H1 (cell line): ENCODE data around the gene BRSK2. TPM values are rescaled to one million over a fixed set of nuclear protein-coding genes. Genes with fewer than 3 reads are reported as not detected.

Source experiments
- CHD7 ChIP-seq: fragments of 300-600 bp; sonication (generic); IDR thresholded peaks from 2 replicates; pipeline ENCODE4 v1.7.1; 2012; ENCODE audit warnings: low read length, moderate library complexity, mild to moderate bottlenecking, inconsistent platforms; ENCODE audit not compliant: insufficient replicate concordance
- RAD21 ChIP-seq, 2 experiments: IDR thresholded peaks in 1 of 2; conservative IDR thresholded peaks in 1 of 2; 2 replicates each; pipeline ENCODE4 v1.6.1; 2011; ENCODE audit warnings: low read depth in 2 of 2, low read length in 2 of 2, improper control_type of control experiment in 1 of 2, inconsistent platforms in 1 of 2, mild to moderate bottlenecking in 1 of 2, moderate library complexity in 1 of 2
- polyA plus RNA-seq, 7 experiments: library from polyadenylated mRNA; depleted of rRNA in 3 of 7; stranded (reverse) in 5 of 7; unstranded in 2 of 7; fragments of >200 nt in 5 of 7; fragments of 200-250 nt in 2 of 7; gene quantifications; 1 replicate in 5 of 7; 2 replicates in 1 of 7; 4 replicates in 1 of 7; pipeline versions ENCODE4 v1.2.1 to v1.2.3, GENCODE V29; 2011 to 2013; ENCODE audit warnings: missing spikeins in 2 of 7, mixed read lengths in 2 of 7
- total RNA-seq: library from RNA; stranded (reverse); fragmentation: NEBNext Ultra II Directional; extraction: Animal tissue kit (Norgen Biotek cat#: 25700); gene quantifications from 2 replicates; pipeline ENCODE4 v1.2.1, GENCODE V29; 2021

The BRSK2 gene
- total and polyA plus RNA-seq, 2 of the 8 experiments (the other 6 are each of a cell fraction or from before 2014, with no cell fraction given) = 17.3 to 27.1 TPM

- TF ChIP-seq CHD7 (no peak), RAD21 (IDR thresholded peaks at IDR 0.05 in 1 of 2, conservative IDR thresholded peaks at IDR 0.05 in 1 of 2; ENCODE audit: low read depth in 2 of 2, low read length in 2 of 2) (peak; percentile 72 to 74)
These were observed 1.6 kb upstream of the BRSK2 start (continued) for GRCh38 chr11:1387961-1388762.
